HG03066 (cell line): ENCODE data around the gene SPATA7.

Source experiments
- ATAC-seq: cut with Tn5 transposase; IDR thresholded peaks from one replicate; pipeline ENCODE4 v1.9.1; 2021; ENCODE audit warnings: low read depth; ENCODE audit not compliant: unreplicated experiment

SPATA7 gene

GRCh38 chr14:88481059-88481458 lies 95.6 kb downstream of the SPATA7 start:
- no peak for ATAC-seq

GRCh38 chr14:88481794-88482193 lies 96.3 kb downstream of the SPATA7 start:
- no peak for ATAC-seq

- ATAC-seq, result no peak
Measured at GRCh38 chr14:88482524-88482923, 97.1 kb downstream of the SPATA7 start.
